ENCODE results near the gene PSEN1.
"Not testable (repeated sequence)": the region's sequence is repeated elsewhere in the genome, so short reads cannot be mapped to it uniquely, and the experiment has no call there.

The PSEN1 gene

GRCh38 chr14:73167727-73168126 is 31.4 kb downstream of the PSEN1 start:
- DNase-seq = no peak

DNA sequence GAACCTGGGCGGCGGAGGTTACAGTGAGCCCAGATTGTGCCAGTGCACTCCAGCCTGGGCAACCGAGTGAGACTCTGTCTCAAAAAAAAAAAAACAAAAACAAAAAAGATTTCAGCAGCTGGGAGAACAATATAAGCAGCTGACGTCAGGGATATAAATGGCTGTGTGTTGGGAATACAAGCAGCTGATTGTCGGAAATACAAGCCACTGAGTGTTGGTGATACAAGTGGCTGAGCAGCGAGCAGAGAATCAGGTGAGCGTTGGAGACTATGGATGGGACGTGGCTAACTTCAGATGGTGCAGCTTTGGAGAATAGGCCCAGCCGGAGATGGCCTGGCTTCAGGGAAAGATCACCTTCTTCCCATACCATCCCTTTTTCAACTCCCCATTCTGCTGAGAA is 32.0 kb downstream of the PSEN1 start:
- no peak for DNase-seq

- DNase-seq = no peak
Measured at GRCh38 chr14:73168691-73169090, 32.4 kb downstream of the PSEN1 start.

GRCh38 chr14:73169855-73170254 is 33.5 kb downstream of the PSEN1 start:
- DNase-seq = not testable (repeated sequence)

DNA sequence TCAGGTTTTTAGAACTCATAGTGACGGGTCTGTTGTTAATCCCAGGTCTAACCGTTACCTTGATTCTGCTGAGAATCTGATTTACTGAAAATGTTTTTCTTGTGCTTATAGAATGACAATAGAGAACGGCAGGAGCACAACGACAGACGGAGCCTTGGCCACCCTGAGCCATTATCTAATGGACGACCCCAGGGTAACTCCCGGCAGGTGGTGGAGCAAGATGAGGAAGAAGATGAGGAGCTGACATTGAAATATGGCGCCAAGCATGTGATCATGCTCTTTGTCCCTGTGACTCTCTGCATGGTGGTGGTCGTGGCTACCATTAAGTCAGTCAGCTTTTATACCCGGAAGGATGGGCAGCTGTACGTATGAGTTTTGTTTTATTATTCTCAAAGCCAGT is 34.4 kb downstream of the PSEN1 start:
- DNase-seq = no peak

- no peak for DNase-seq
Measured at GRCh38 chr14:73172500-73172899, 36.2 kb downstream of the PSEN1 start.

- peak; percentile 9 for DNase-seq
Measured at GRCh38 chr14:73173092-73173735, 36.9 kb downstream of the PSEN1 start.

- DNase-seq = no peak
Measured at GRCh38 chr14:73176685-73177084, 40.4 kb downstream of the PSEN1 start.

DNA sequence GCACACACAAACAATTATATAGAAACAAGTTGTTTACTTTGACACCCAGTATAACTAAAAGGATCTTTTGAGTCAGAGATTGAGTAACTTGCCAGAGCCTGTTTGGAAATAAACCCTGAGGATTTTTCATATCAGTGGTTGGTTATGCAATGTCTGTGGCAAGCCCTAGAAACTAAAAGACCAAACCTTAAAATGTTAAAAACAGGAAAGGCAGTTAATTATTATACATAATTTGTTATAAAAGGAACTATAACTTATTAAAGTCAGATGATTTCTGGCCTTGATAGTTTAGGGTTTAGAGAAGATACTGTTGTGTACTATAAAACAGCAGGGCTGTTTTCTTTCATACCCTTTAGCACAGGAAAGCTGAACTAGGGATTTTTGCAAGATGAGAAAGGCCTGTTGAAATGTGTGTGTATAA is 44.1 kb downstream of the PSEN1 start:
- no peak for DNase-seq

GRCh38 chr14:73180969-73181368 is 44.7 kb downstream of the PSEN1 start:
- DNase-seq = not testable (repeated sequence)

DNA sequence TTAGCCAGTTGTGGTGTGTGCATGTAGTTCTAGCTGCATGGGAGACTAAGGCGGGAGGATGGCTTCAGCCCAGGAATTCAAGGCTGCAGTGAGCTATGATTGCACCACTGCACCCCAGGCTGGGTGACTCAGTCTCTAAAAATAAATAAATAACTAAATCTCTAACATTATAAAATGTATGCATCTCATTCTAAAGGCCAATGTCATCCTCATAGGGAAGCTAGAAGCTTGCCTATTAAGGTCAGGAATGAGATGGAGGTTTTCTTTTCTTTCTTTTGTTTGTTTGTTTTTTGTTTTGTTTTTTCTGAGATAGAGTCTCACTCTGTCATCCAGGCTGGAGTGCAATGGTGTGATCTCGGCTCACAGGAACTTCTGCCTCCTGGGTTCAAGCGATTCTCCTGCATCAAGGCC is 52.2 kb downstream of the PSEN1 start:
- DNase-seq = no peak

DNA sequence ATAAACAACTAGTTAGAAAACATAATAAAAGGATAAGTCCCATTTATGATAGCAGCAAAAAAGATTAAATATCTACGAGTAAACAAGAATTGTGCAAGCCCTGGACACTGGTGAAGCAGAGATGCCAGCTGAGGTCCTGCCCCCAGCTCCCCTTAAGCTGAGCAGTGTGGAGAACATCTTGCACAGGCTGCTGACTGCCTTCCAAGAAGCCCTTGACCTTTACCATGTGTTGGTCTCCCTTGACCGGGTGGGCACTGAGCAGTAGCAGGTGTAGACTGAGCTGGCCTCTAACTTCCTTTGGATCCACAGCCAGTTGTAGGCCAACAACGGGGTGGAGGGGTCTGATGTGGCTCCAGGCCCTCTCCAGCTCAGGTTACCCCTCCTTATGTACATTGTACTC is 53.3 kb downstream of the PSEN1 start:
- DNase-seq = no peak

DNA sequence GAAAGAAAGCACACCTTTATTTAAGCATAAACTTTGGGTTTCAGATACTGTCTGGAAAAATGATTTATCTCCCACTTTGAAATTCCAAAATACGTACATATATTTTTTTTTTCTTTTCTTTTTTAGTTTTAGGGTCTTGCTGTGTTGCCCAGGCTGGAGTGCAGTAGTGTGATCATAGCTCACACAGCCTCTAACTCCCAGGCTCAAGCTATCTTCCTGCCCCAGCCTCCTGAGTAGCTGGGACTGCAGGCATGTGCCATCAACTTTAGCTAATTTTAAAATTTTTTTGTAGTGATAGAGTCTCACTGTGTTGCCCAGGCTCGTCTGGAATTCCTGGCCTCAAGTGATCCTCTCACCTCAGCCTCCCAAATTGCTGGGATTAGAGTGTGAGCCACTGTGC is 55.1 kb downstream of the PSEN1 start:
- no peak for DNase-seq

DNA sequence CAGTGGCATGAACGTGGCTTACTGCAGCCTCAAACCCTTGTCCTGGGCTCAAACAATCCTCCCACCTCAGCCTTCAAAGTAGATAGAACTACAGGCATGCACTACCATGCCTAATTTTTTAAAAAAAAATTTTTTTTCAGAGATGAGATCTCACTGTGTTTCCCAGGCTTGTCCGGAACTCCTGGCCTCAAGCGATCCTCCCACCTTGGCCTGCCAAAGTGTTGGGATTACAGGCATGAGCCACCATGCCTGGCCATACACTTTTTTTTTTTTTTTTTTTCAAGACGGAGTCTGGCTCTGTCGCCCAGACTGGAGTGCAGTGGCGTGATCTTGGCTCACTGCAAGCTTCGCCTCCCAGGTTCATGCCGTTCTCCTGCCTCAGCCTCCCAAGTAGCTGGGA is 58.0 kb downstream of the PSEN1 start:
- DNase-seq = not testable (repeated sequence)

GRCh38 chr14:73198253-73198652 is 61.9 kb downstream of the PSEN1 start:
- no peak for DNase-seq

- DNase-seq = no peak
Measured at GRCh38 chr14:73203527-73203926, 67.2 kb downstream of the PSEN1 start.

GRCh38 chr14:73207615-73208014 is 71.3 kb downstream of the PSEN1 start:
- DNase-seq = no peak

DNA sequence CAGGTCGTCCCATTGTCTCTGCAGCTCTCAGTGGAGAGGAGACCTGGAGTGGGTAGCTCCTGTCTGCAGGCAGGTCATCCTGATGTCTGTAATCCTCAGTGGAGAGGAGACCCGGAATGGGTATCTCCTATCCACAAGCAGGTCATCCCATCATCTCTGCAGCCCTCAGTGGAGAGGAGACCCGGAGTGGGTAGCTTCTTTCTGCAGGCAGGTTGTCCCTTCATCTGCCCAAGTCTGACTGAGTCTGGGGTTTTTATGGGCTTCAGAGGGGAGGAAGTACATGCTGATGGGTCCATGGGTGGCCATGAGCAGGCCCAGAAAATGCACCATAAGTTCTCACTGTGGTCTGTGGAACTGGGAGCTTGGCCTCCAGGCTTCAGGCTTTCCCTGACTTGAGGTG is 72.1 kb downstream of the PSEN1 start:
- DNase-seq = no peak

DNA sequence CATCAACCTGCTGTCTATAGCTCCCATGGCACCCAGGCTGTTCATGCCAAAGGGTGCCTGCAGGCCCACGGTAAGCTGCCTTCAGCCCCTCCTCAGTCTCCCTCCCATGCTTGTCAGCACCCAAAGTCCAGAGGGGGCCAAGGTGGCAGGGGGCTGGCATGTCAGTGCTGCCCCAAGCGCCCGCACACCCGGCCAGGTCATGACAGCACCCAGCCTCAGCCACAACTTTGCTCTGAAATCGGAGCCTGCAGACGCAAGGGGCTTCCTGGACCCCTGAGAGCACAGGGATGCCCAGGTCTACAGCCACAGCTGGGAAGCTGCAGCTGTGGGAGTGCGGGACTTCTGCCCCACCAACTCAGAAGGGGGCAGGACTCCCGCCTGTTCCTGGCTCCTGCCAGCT is 72.5 kb downstream of the PSEN1 start:
- DNase-seq = no peak

DNA sequence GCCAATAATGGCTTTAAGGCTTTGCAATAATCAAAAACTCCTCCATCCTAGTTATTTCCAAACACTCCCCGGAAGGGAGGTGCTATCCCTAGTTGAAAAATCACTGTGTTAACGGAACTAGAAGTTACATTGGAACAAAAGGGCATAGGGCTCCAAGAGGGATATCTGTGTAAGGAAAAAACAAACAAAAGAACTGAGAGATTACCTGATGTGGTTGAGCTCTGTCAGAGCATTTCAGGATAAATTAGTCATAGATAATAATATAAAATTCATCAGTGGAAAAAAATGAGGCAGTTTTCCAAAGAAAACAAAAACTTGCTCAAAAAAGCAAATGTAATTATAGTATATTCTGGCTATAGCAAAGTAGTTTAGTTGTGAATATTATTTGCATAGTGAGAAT is 73.6 kb downstream of the PSEN1 start:
- no peak for DNase-seq

GRCh38 chr14:73211251-73212040 is 75.1 kb downstream of the PSEN1 start:
- DNase-seq = no peak

DNA sequence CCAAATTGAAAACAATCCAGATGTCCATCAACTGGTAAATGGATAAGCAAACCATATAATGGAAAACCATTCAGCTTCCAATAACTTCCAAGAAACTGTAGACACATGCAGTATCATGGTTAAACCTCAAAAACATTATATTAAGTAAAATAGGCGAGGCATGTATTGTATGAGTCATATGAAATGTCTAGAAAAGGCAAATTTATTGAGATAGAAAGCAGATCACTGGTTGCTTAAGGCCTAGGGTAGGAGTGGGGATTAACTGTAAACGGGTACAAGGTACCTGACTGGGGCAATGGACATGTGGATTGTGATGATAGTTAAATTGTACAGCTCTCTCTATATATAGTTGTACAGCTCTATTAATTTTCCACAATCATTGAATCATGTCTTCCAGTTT is 79.7 kb downstream of the PSEN1 start:
- no peak for DNase-seq

DNA sequence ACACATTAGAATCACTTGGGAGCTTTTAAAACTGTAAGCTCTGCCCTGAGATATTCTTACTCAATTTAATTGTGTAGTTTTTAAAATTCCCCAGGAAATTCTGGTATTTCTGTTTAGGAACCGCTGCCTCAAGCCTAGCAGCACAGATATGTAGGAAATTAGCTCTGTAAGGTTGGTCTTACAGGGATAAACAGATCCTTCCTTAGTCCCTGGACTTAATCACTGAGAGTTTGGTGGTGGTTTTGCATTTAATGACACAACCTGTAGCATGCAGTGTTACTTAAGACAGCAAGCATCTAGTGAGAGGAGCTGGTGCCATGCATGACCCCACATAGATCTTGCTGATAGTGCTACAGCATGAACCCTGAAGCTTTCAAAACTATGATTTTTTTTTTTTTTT is 81.1 kb downstream of the PSEN1 start:
- DNase-seq = no peak

DNA sequence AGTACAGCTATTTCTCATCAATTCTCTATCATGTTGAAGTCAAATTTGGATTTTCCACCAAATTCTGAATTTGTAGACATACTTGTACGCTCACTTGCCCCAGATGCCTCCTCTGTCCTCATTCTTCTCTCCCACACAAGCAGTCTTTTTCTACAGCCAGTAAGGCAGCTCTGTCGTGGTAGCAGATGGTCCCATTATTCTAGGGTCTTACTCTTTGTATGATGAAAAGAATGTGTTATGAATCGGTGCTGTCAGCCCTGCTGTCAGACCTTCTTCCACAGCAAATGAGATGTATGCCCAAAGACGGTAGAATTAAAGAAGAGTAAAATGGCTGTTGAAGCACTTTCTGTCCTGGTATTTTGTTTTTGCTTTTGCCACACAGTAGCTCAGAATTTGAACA is 83.8 kb downstream of the PSEN1 start:
- DNase-seq = no peak

- no peak for DNase-seq
Measured at GRCh38 chr14:73220634-73221033, 84.3 kb downstream of the PSEN1 start.

Measured in NCI-H2107 (cell line).